Measurements from ENCODE around the gene FBF1. TPM values are rescaled to one million over a fixed set of nuclear protein-coding genes. Genes with fewer than 3 reads are reported as not detected.

The FBF1 gene
- total RNA-seq, 1 donor from 2014 or later = 15.1 TPM

DNA sequence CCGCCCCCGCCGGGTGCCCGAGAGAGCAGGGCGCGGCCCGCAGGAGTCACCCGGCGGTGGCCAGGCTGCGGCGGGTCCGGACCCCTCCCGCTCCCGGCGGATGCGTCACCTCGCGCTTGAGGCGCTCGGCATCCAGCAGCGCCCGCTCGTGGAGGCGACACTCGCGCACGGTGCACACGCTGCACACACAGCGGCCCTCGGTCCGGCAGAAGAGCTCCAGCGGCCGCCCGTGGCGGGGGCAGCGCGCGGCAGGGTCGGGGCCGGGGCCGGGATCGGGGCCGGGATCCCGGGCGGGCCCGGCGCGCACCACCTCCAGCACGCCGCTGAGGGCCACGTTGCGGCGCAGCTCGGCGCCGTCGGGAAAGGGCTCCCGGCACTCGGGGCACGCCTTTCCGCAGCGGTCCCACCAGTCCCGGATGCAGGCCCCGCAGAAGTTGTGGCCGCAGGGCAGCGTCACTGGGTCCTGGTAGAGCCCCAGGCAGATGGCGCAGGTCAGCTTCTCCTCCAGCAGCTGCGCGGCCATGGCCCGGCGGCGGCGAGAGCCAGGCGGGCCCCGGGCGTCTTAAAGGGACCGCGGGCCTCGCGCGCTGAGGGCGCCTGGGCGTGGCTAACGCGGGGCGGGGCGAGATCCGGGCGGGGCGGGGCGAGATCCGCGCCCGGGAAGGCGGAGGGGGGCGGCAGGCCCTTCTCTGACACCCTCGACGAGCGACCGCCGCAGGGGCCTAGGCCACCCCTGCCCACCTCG, 44.3 kb downstream of the FBF1 start, which contains the start of gene TRIM65:
TRIM65 (minus strand) TSS at position 537 of the 745 bp plus-strand sequence; CDS start at position 523, 14 bp downstream.
- Mint-ChIP-seq H3K27ac (peak within 1 kb of the TSS; percentile 73), H3K4me1 (peaks cover 27% of the 10 kb centered on the region), H3K36me3 (ENCODE audit: low read depth) (peaks cover 32% of the 10 kb centered on the region), H3K4me3 (peak within 1 kb of the TSS; percentile 82), H3K9me3 (no peaks in the 10 kb centered on the region), H3K27me3 (no peaks in the 10 kb centered on the region)
- POLR2A ChIA-PET = interaction anchor here (0.7 to 3.7 kb wide), 21 partner anchors 8 to 830 kb away, joined by 3 to 53 read pairs (median 6); partner anchors contain the start of genes ACOX1, FBF1, GALK1 and GGA3
- ATAC-seq (ENCODE audit: low read depth) (peak; percentile 85), DNase-seq (peak; percentile 86)
- intact Hi-C loops (cut with micrococcal nuclease) = loop anchor here (1.0 to 2.0 kb wide), 5 partner anchors 8 to 118 kb away; partner anchors contain the start of genes MRPL38 and WBP2
- TF ChIP-seq, protein P1, sequence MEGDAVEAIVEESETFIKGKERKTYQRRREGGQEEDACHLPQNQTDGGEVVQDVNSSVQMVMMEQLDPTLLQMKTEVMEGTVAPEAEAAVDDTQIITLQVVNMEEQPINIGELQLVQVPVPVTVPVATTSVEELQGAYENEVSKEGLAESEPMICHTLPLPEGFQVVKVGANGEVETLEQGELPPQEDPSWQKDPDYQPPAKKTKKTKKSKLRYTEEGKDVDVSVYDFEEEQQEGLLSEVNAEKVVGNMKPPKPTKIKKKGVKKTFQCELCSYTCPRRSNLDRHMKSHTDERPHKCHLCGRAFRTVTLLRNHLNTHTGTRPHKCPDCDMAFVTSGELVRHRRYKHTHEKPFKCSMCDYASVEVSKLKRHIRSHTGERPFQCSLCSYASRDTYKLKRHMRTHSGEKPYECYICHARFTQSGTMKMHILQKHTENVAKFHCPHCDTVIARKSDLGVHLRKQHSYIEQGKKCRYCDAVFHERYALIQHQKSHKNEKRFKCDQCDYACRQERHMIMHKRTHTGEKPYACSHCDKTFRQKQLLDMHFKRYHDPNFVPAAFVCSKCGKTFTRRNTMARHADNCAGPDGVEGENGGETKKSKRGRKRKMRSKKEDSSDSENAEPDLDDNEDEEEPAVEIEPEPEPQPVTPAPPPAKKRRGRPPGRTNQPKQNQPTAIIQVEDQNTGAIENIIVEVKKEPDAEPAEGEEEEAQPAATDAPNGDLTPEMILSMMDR (IDR thresholded peaks at IDR 0.05) = no peak
- CTCF ChIA-PET = interaction anchor here (0.6 to 2.1 kb wide), 17 partner anchors 8 to 549 kb away, joined by 3 to 12 read pairs (median 3); partner anchors contain the start of genes MRPL38, SMIM5 and WBP2

DNA sequence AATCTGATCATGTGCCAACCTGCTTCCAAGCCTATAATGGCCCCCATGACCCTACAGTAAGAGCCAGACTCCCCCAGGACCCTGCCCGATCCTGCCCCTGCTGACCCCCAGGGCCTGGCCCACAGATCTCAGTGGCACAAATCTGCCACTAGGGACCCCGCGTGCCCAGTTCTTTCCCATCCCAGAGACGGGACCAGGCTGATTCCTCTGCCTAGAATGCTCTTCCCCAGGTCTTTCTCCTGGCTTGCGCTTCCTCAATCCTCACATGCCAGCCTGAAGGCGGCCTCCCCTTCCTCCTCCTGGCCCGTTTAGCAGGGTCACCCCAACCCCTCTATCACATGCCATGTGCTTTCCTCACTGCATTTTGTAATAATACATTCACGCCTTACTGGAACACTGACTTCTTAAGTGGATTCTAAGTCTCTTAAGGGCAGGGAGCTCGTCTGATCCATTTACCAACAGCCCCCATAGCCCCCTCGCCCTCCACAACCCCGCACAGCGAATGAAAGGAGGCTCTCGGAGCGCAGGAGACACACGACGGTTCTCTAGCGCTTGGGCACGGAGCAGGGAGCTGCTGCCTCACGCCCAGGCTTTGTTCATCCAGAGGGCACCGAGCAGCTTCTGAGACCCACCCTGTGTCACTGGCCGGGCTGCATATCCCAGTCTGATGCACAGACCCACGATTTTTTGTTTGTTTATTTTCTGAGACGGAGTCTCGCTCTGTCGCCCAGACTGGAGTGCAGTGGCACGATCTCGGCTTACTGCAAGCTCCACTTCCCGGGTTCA, 45.3 kb downstream of the FBF1 start:
- Mint-ChIP-seq H3K4me1 (peaks cover 27% of the 10 kb centered on the region), H3K27ac (peak overlapping the region; percentile 73), H3K27me3 (no peaks in the 10 kb centered on the region), H3K36me3 (ENCODE audit: low read depth) (peaks cover 30% of the 10 kb centered on the region), H3K9me3 (no peaks in the 10 kb centered on the region), H3K4me3 (peak overlapping the region; percentile 82)
- intact Hi-C loops (cut with micrococcal nuclease) = loop anchor here (1.0 to 2.0 kb wide), 5 partner anchors 9 to 117 kb away; partner anchors contain the start of genes MRPL38 and WBP2
- DNase-seq (no peak), ATAC-seq (ENCODE audit: low read depth) (no peak)
- POLR2A ChIA-PET = interaction anchor here (0.8 to 3.7 kb wide), 15 partner anchors 9 to 831 kb away, joined by 3 to 53 read pairs (median 16); partner anchors contain the start of genes ACOX1, FBF1, JMJD6 and METTL23
- TF ChIP-seq, protein P1 (IDR thresholded peaks at IDR 0.05) = no peak
- CTCF ChIA-PET = interaction anchor here (0.9 to 2.1 kb wide), 13 partner anchors 17 to 263 kb away, joined by 3 to 12 read pairs (median 3); partner anchors contain the start of genes SMIM5, TRIM47 and WBP2

GRCh38 chr17:75894049-75894733, 46.7 kb downstream of the FBF1 start:
- peaks cover 28% of the 10 kb centered on the region for H3K36me3 Mint-ChIP-seq (ENCODE audit: low read depth)
- H3K27ac Mint-ChIP-seq = peak overlapping the region; percentile 42
- no peak for DNase-seq
- TF ChIP-seq, protein P1 (IDR thresholded peaks at IDR 0.05) = no peak
- H3K9me3 Mint-ChIP-seq = no peaks in the 10 kb centered on the region
- ChIA-PET CTCF (interaction anchor here (0.6 to 1.0 kb wide), 2 partner anchors 49 to 111 kb away, joined by 3 to 4 read pairs; no protein-coding TSS in a partner anchor), POLR2A (interaction anchor here (0.5 to 1.8 kb wide), 2 partner anchors 18 to 593 kb away, joined by 3 to 4 read pairs; no protein-coding TSS in a partner anchor)
- no peaks in the 10 kb centered on the region for H3K27me3 Mint-ChIP-seq
- peaks cover 27% of the 10 kb centered on the region for H3K4me1 Mint-ChIP-seq
- intact Hi-C loops (cut with micrococcal nuclease) = no loop called here
- no peak for ATAC-seq (ENCODE audit: low read depth)
- H3K4me3 Mint-ChIP-seq = peak overlapping the region; percentile 21

- intact Hi-C loops (cut with micrococcal nuclease) = no loop called here
- peaks cover 23% of the 10 kb centered on the region for H3K36me3 Mint-ChIP-seq (ENCODE audit: low read depth)
- DNase-seq (no peak), ATAC-seq (ENCODE audit: low read depth) (no peak)
- POLR2A ChIA-PET = interaction anchor here (0.5 to 1.8 kb wide), 3 partner anchors 17 to 593 kb away, joined by 3 to 4 read pairs (median 4); partner anchors contain the start of gene UNC13D
- TF ChIP-seq, protein P1 (IDR thresholded peaks at IDR 0.05) = no peak
- H3K4me1 Mint-ChIP-seq = peaks cover 27% of the 10 kb centered on the region
- peak overlapping the region; percentile 42 for H3K27ac Mint-ChIP-seq
- CTCF ChIA-PET = no interaction called here
- no peaks in the 10 kb centered on the region for H3K27me3 Mint-ChIP-seq
- peak overlapping the region; percentile 21 for H3K4me3 Mint-ChIP-seq
- no peaks in the 10 kb centered on the region for H3K9me3 Mint-ChIP-seq
These were observed 47.4 kb downstream of the FBF1 start for GRCh38 chr17:75893305-75894048.
